Esophagus muscularis mucosa (tissue), 4 donors: Measurements from ENCODE around the gene CLC. TPM values are rescaled to one million over a fixed set of nuclear protein-coding genes. Genes with fewer than 3 reads are reported as not detected.

ENCODE experiments used
- DNase-seq: peaks from one replicate; pipeline ENCODE4 v3.0.0-alpha.2; 2017; ENCODE audit errors: extremely low spot score
- H3K27ac ChIP-seq, 4 donors: fragments of 200-600 bp; sonication (generic); replicated peaks in 1 of 4; 1 replicate in 3 of 4; 2 replicates in 1 of 4; pipeline ENCODE4 v1.5.1; 2016 to 2019; ENCODE audit warnings: mild to moderate bottlenecking in 1 of 4
- H3K27me3 ChIP-seq, 4 donors: fragments of 200-600 bp; sonication (generic); one replicate each; pipeline versions ENCODE4 v1.5.1 to v1.6.0; 2016 to 2019
- H3K36me3 ChIP-seq, 4 donors: fragments of 200-600 bp; sonication (generic); one replicate each; pipeline ENCODE4 v1.5.1; 2016 to 2019
- H3K4me1 ChIP-seq, 4 donors: fragments of 200-600 bp; sonication (generic); one replicate each; pipeline ENCODE4 v1.5.1; 2016 to 2019
- H3K4me3 ChIP-seq, 4 donors: fragments of 200-600 bp; sonication (generic); 1 replicate in 2 of 4; 2 replicates in 2 of 4; pipeline ENCODE4 v1.5.1; 2016 to 2019; ENCODE audit warnings: mild to moderate bottlenecking in 4 of 4, moderate library complexity in 1 of 4
- H3K9me3 ChIP-seq, 4 donors: fragments of 200-600 bp; sonication (generic); 1 replicate in 3 of 4; 2 replicates in 1 of 4; pipeline ENCODE4 v1.5.1; 2016 to 2019
- CTCF ChIP-seq, 3 experiments: fragments of 200-600 bp in 2 of 3; fragments of 450-650 bp in 1 of 3; sonication (generic) in 2 of 3; IDR thresholded peaks; one replicate each; pipeline ENCODE4 v1.5.1; 2017 to 2019; ENCODE audit warnings: antibody characterized with exemption in 3 of 3, mild to moderate bottlenecking in 2 of 3, moderate library complexity in 1 of 3
- EP300 ChIP-seq: sonication (generic); formaldehyde crosslinking; IDR thresholded peaks from one replicate; pipeline ENCODE4 v1.6.1; 2017; ENCODE audit warnings: antibody characterized with exemption
- POLR2A ChIP-seq: fragments of 450-650 bp; IDR thresholded peaks from one replicate; pipeline ENCODE4 v1.6.1; 2017; ENCODE audit warnings: antibody characterized with exemption, moderate library complexity, mild to moderate bottlenecking, low read depth
- POLR2AphosphoS5 ChIP-seq, 2 donors: sonication (generic); formaldehyde crosslinking; IDR thresholded peaks; one replicate each; pipeline ENCODE4 v1.6.1; 2017; ENCODE audit warnings: antibody characterized with exemption in 2 of 2
- WGBS: methylation state at CpG from one replicate; pipeline ENCODE4 v1.1.5; 2018; 5-methylcytosine and 5-hydroxymethylcytosine counted together
- intact Hi-C: fragments of 100-400 bp; cut with DNase I; formaldehyde crosslinking; loops from one replicate; pipeline ENCODE4 v1.15.1; 2023
- total RNA-seq, 4 donors: library from RNA; depleted of rRNA; stranded (reverse); fragments of >200 nt; gene quantifications; one replicate each; pipeline versions ENCODE4 v1.1.0 to v1.2.1, GENCODE V29; 2016

CLC gene
- total RNA-seq, 4 donors from 2014 or later: not detected

- TF ChIP-seq POLR2A (no peak), EP300 (no peak), CTCF (IDR thresholded peaks at IDR 0.05) (no peak), POLR2AphosphoS5 (IDR thresholded peaks at IDR 0.05) (no peak)
- Histone ChIP-seq H3K27me3 (peaks cover 0 to 15% (median 0%) of the 10 kb centered on the region in 4 donors), H3K36me3 (no peaks in the 10 kb centered on the region), H3K27ac (no peak overlapping the region), H3K4me1 (no peaks in the 10 kb centered on the region), H3K4me3 (no peak overlapping the region), H3K9me3 (no peaks in the 10 kb centered on the region)
- 78% methylated on average over 2 of the region's 2 CpGs for WGBS
- intact Hi-C loops: no loop called here
- no peak for DNase-seq
Observed at GRCh38 chr19:39733841-39734240, 4.0 kb downstream of the CLC start.

- no peaks in the 10 kb centered on the region for H3K9me3 ChIP-seq
- intact Hi-C loops: no loop called here
Observed at GRCh38 chr19:39731685-39732084, 6.1 kb downstream of the CLC start.

GRCh38 chr19:39729594-39729993 is 8.2 kb downstream of the CLC start:
- no peaks in the 10 kb centered on the region for H3K4me1 ChIP-seq
- H3K27me3 ChIP-seq: peaks cover 0 to 20% (median 0%) of the 10 kb centered on the region in 4 donors
- H3K9me3 ChIP-seq: no peaks in the 10 kb centered on the region
- no peak overlapping the region for H3K4me3 ChIP-seq
- DNase-seq: no peak
- WGBS: 56% methylated on average over 4 of the region's 4 CpGs
- intact Hi-C loops: no loop called here
- H3K27ac ChIP-seq: no peak overlapping the region
- no peak for TF ChIP-seq POLR2AphosphoS5 (IDR thresholded peaks at IDR 0.05)
- TF ChIP-seq EP300: no peak
- no peak for TF ChIP-seq CTCF (IDR thresholded peaks at IDR 0.05)
- no peak for TF ChIP-seq POLR2A
- H3K36me3 ChIP-seq: no peaks in the 10 kb centered on the region

More at GRCh38 chr19:39731685-39732084, 6.1 kb downstream of the CLC start:
- Histone ChIP-seq H3K4me3 (no peak overlapping the region), H3K27ac (no peak overlapping the region), H3K27me3 (peaks cover 0 to 20% (median 0%) of the 10 kb centered on the region in 4 donors), H3K36me3 (no peaks in the 10 kb centered on the region), H3K4me1 (no peaks in the 10 kb centered on the region)
- WGBS: 43% methylated on average over 1 of the region's 1 CpG
- TF ChIP-seq CTCF (IDR thresholded peaks at IDR 0.05): no peak
- TF ChIP-seq POLR2A: no peak
- TF ChIP-seq EP300: no peak
- TF ChIP-seq POLR2AphosphoS5 (IDR thresholded peaks at IDR 0.05): no peak
- no peak for DNase-seq

- Histone ChIP-seq H3K36me3 (no peaks in the 10 kb centered on the region), H3K4me3 (no peak overlapping the region), H3K27me3 (peaks cover 0 to 20% (median 1%) of the 10 kb centered on the region in 4 donors), H3K27ac (no peak overlapping the region), H3K9me3 (no peaks in the 10 kb centered on the region), H3K4me1 (no peaks in the 10 kb centered on the region)
- 85% methylated on average over 4 of the region's 6 CpGs for WGBS
- TF ChIP-seq CTCF (IDR thresholded peaks at IDR 0.05): no peak
- no peak for TF ChIP-seq POLR2AphosphoS5 (IDR thresholded peaks at IDR 0.05)
- no peak for TF ChIP-seq POLR2A
- no peak for TF ChIP-seq EP300
- DNase-seq: no peak
- intact Hi-C loops: no loop called here
Observed at GRCh38 chr19:39728040-39728439, 9.8 kb downstream of the CLC start.
